HEK293T (cell line): ENCODE measurements around the gene CD79B.
A peak's percentile ranks its signal among the peaks of the same experiment; 100 is the strongest.

ENCODE experiments used
- CTCF ChIA-PET: fragments of 350-600 bp; formaldehyde crosslinking; extraction: SDS; loops from one replicate; lab custom pipeline; 2021; ENCODE audit warnings: antibody characterized with exemption, inconsistent platforms; lab: Yijun Ruan, JAX
- POLR2A ChIA-PET: fragments of 350-600 bp; formaldehyde crosslinking; extraction: SDS; loops from one replicate; lab custom pipeline; 2020; ENCODE audit warnings: antibody characterized with exemption, inconsistent platforms; lab: Yijun Ruan, JAX
- DNase-seq: peaks from one replicate; pipeline ENCODE4 v3.0.0; 2012; ENCODE audit warnings: mixed read lengths; ENCODE audit errors: extremely low spot score
- ARNT ChIP-seq: fragments of 450-650 bp; IDR thresholded peaks from 2 replicates; pipeline ENCODE4 v1.6.1; 2017; ENCODE audit warnings: mild to moderate bottlenecking
- BHLHE40 ChIP-seq: fragments of 450-650 bp; IDR thresholded peaks from 2 replicates; pipeline ENCODE4 v1.6.1; 2016; ENCODE audit warnings: mild to moderate bottlenecking, moderate library complexity, borderline replicate concordance
- CTBP1 ChIP-seq: fragments of 450-650 bp; IDR thresholded peaks from 2 replicates; pipeline ENCODE4 v1.6.1; 2016; ENCODE audit warnings: borderline replicate concordance
- ELF4 ChIP-seq: fragments of 450-650 bp; IDR thresholded peaks from 2 replicates; pipeline ENCODE4 v1.6.1; 2017; ENCODE audit warnings: antibody characterized with exemption
- FOXA1 ChIP-seq: fragments of 450-650 bp; IDR thresholded peaks from 2 replicates; pipeline ENCODE4 v1.6.1; 2016; ENCODE audit warnings: mild to moderate bottlenecking
- FOXK2 ChIP-seq: fragments of 450-650 bp; IDR thresholded peaks from 2 replicates; pipeline ENCODE4 v1.6.1; 2016; ENCODE audit warnings: mild to moderate bottlenecking
- FOXM1 ChIP-seq: fragments of 450-650 bp; IDR thresholded peaks from 2 replicates; pipeline ENCODE4 v1.6.1; 2017; ENCODE audit warnings: mild to moderate bottlenecking, borderline replicate concordance
- HDGF ChIP-seq: fragments of 450-650 bp; IDR thresholded peaks from 2 replicates; pipeline ENCODE4 v1.6.1; 2017; ENCODE audit warnings: antibody characterized with exemption, borderline replicate concordance
- L3MBTL2 ChIP-seq: fragments of 450-650 bp; conservative IDR thresholded peaks from 2 replicates; pipeline ENCODE4 v1.6.1; 2016; ENCODE audit warnings: mild to moderate bottlenecking
- LEF1 ChIP-seq: fragments of 450-650 bp; IDR thresholded peaks from 2 replicates; pipeline ENCODE4 v1.6.1; 2017; ENCODE audit warnings: mild to moderate bottlenecking, borderline replicate concordance
- NFRKB ChIP-seq: fragments of 450-650 bp; IDR thresholded peaks from 2 replicates; pipeline ENCODE4 v1.6.1; 2016; ENCODE audit warnings: mild to moderate bottlenecking, moderate library complexity
- SP1 ChIP-seq: fragments of 450-650 bp; IDR thresholded peaks from 2 replicates; pipeline ENCODE4 v1.6.1; 2017
- SUZ12 ChIP-seq: fragments of 450-650 bp; IDR thresholded peaks from 2 replicates; pipeline ENCODE4 v1.6.1; 2016; ENCODE audit warnings: mild to moderate bottlenecking
- TARDBP ChIP-seq: fragments of 450-650 bp; IDR thresholded peaks from 2 replicates; pipeline ENCODE4 v1.6.1; 2016
- ZNF384 ChIP-seq: fragments of 450-650 bp; IDR thresholded peaks from 2 replicates; pipeline ENCODE4 v1.6.1; 2016
- TF ChIP-seq, protein P1 (sequence below): fragments of 450-650 bp; IDR thresholded peaks from 2 replicates; pipeline ENCODE4 v1.6.1; 2016

CD79B gene

DNA sequence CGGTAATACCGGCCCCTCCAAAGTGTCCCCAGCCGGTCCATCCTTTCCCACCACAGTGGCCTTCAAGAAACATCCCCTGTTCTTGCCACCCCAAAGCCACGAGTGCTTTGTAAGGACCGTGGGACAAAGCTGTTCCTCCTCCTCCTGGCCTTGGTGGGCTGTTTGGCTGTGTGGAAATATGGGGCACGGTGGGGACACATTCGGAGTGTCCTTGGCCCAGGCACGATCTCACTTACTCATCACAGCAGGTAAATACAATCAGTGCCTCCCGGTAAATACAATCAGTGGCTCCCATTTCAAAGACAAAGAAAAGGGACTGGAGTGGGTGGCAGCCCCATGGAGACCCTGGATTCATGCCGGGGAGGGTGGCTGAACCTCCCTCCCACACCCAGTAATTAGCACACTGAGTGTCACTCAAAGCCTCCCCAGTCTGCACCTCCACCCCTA, 30.2 kb upstream of the CD79B start:
- DNase-seq, result no peak
- TF ChIP-seq FOXA1, result no peak
- TF ChIP-seq BHLHE40, result no peak
- no peak for TF ChIP-seq ZNF384
- TF ChIP-seq NFRKB, result no peak
- TF ChIP-seq SP1, result no peak
- TF ChIP-seq ELF4, result no peak
- TF ChIP-seq, protein P1, sequence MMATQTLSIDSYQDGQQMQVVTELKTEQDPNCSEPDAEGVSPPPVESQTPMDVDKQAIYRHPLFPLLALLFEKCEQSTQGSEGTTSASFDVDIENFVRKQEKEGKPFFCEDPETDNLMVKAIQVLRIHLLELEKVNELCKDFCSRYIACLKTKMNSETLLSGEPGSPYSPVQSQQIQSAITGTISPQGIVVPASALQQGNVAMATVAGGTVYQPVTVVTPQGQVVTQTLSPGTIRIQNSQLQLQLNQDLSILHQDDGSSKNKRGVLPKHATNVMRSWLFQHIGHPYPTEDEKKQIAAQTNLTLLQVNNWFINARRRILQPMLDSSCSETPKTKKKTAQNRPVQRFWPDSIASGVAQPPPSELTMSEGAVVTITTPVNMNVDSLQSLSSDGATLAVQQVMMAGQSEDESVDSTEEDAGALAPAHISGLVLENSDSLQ, result no peak
- TF ChIP-seq L3MBTL2, result no peak
- no peak for TF ChIP-seq TARDBP
- no peak for TF ChIP-seq ARNT
- TF ChIP-seq SUZ12, result no peak
- TF ChIP-seq CTBP1, result no peak
- no peak for TF ChIP-seq FOXK2
- no peak for TF ChIP-seq HDGF
- no peak for TF ChIP-seq LEF1
- no peak for TF ChIP-seq FOXM1
- ChIA-PET CTCF (interaction anchor here (0.8 to 1.0 kb wide), 2 partner anchors 12 to 64 kb away, joined by 3 to 4 read pairs; no protein-coding TSS in a partner anchor), POLR2A (no interaction called here)

DNA sequence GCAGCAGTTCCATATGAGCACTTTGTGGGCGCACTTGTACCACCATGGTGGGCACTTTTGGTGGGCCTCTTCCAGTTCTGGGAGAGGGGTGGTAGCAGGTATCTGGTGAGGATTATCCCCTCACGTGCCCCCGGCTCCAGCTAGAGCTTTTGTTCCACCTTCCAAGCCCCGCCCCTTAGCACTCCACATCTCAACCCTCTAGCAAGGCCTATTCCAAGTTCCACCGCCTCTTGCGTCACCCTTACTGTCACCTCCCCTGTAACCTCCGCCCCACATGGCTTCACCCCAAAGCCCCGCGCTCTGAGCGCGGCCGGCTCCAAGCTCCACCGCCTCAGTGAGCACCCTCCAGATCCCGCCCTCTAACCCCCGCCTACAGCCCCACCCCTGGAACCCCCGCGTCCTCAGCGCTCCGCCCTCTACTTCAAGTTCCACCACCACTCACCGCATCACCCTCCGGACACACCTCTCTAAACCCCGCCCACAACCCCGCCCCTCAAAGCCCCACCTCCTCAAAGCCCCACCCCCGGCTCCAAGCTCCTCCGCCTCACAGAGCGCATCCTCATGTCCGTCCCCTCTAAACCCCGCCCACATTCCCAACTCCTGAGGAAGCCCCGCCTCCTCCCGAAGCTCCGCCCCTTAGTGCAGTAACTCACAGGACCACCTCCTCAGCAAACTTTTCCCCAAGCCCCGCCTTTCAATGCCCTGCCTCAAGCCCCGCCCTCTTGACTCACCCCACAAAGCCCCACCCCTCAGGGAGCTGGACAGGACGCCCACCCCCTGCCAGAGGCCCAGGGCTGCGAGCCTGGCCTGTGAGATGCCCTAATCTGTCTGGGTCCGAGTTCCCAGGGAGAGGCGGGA, 29.5 kb upstream of the CD79B start:
- TF ChIP-seq FOXM1 (no peak), L3MBTL2 (0 out of 2 replicates have a peak, but pooled peaks have one; percentile 22), SUZ12 (no peak), TARDBP (no peak), BHLHE40 (no peak)
- TF ChIP-seq, protein P1, result no peak
- POLR2A ChIA-PET, result no interaction called here
- DNase-seq, result peak; percentile 98
- CTCF ChIA-PET, result interaction anchor here (0.7 to 1.0 kb wide), 4 partner anchors 11 to 71 kb away, joined by 3 to 4 read pairs (median 3); no protein-coding TSS in a partner anchor

DNA sequence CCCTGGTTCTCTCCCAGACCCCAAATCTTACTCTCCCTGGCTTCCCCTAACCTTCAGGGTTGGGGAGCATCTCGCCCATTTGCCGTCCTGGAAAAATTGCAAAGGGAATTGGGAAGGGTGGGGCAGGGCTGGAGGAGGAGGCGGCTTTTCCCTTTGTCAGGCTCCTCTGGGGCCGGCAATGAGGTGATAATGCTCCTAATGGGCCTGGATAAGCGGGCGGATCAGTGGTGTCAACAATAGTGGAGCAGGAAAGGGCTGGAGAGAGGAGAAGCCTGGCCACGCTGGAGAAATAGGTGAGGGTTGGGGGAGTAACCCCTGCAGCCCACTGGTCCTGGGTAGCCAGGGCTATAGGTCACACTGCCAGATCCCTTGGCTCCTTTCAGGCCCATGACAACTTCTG, 28.3 kb upstream of the CD79B start:
- DNase-seq, result no peak
- TF ChIP-seq FOXK2 (no peak), FOXM1 (no peak)
- POLR2A ChIA-PET, result no interaction called here
- CTCF ChIA-PET, result no interaction called here

DNA sequence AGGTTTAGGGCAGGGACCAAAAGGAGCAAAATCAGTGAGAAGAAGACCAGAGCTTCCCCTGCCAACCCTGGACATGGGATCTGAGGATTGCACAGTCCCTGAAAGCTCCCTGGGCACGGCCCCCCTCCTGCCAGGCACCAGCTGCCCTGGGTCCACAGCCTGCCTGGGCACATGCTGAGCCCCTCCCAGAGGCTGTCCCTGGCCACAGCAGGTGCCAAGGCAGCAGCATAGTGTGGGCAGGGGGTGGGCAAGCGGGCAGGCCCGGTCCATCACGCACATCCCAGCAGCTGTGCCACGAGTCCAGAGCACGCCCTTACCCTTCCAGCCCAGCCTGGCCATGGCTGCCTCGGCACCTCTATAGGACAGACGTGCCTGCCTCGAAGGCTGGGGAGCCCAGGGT, 27.9 kb upstream of the CD79B start:
- no peak for DNase-seq
- CTCF ChIA-PET, result no interaction called here
- POLR2A ChIA-PET, result no interaction called here
- TF ChIP-seq, protein P1, result no peak
- TF ChIP-seq SUZ12, result no peak
- TF ChIP-seq FOXM1, result no peak
- TF ChIP-seq LEF1, result no peak
- TF ChIP-seq CTBP1, result no peak
- TF ChIP-seq FOXA1, result no peak
- no peak for TF ChIP-seq HDGF
- no peak for TF ChIP-seq FOXK2
- TF ChIP-seq TARDBP, result no peak
- TF ChIP-seq ARNT, result no peak
- no peak for TF ChIP-seq ZNF384
- TF ChIP-seq BHLHE40, result no peak
- no peak for TF ChIP-seq L3MBTL2
- TF ChIP-seq NFRKB, result no peak

DNA sequence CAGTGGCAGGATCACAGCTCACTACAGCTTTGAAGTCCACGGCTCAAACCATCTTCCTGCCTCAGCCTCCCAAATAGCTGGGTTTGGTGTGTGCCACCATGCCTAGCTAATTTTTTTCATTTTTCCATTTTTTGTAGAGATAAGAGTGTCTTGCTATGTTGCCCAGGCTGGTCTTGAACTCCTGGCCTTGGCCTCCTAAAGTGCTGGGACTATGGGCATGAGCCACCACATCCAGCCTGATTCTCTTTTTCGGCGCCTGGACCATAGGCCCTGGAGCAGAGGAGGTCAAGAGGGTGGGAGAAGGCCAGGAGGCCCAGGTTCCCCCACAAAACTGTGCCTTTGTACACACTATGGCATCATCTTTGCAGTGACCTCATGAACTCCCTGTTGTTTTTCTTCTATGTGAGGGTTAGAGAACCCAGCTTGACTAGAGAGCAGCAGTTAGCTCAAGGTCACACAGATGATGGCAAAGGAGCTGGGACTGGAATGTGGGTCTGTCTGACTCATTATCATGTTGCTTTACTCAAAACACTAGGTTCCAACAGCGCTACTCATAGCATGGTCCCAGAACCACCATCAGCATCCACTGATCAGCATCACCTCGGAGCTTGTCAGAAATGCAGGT, 24.3 kb upstream of the CD79B start:
- POLR2A ChIA-PET, result no interaction called here
- no peak for DNase-seq
- TF ChIP-seq SUZ12, result no peak
- no peak for TF ChIP-seq TARDBP
- no peak for TF ChIP-seq SP1
- TF ChIP-seq LEF1, result no peak
- no peak for TF ChIP-seq ZNF384
- TF ChIP-seq L3MBTL2, result no peak
- TF ChIP-seq HDGF, result no peak
- TF ChIP-seq FOXM1, result no peak
- CTCF ChIA-PET, result interaction anchor here (2.3 kb wide), 1 partner anchor 10 kb away, joined by 7 read pairs; no protein-coding TSS in a partner anchor

DNA sequence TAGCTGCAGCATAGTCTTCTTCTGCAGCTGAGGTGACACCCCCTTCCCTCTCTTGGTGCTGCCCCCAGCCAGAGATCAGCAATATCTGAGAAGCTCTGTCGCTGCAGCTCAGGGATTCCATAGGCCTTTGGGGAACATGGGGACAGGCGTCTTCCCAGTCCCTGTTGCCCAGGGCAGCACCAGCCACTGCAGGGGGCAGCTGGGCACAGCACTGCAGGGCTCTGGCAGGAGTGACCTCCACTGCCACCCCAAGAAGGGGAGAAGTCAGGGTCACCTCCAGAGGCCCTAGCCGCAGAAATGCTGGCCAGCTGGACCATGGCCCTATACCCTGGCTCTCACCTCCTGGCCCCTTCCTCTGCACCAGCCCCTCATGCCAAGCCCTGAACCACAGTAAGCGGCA, 23.7 kb upstream of the CD79B start:
- CTCF ChIA-PET, result interaction anchor here (2.3 kb wide), 1 partner anchor 9 kb away, joined by 7 read pairs; no protein-coding TSS in a partner anchor
- no peak for DNase-seq
- TF ChIP-seq HDGF, result no peak
- TF ChIP-seq, protein P1, result no peak
- no peak for TF ChIP-seq CTBP1
- no peak for TF ChIP-seq L3MBTL2
- TF ChIP-seq FOXK2, result no peak
- TF ChIP-seq SUZ12, result no peak
- no peak for TF ChIP-seq SP1
- no peak for TF ChIP-seq LEF1
- POLR2A ChIA-PET, result no interaction called here
